GM10847 (cell line): ENCODE data around the gene CRISPLD2.

ENCODE experiments used
- POLR2A ChIP-seq: IDR thresholded peaks from 2 replicates; pipeline ENCODE4 v1.6.1; 2011; ENCODE audit not compliant: insufficient read length; ENCODE audit errors: extremely low read depth

Gene CRISPLD2

GRCh38 chr16:84791501-84791900 is 28.3 kb upstream of the CRISPLD2 start:
- no peak for TF ChIP-seq POLR2A

- no peak for TF ChIP-seq POLR2A
Measured at GRCh38 chr16:84794186-84794585, 25.6 kb upstream of the CRISPLD2 start.

GRCh38 chr16:84794626-84795025 is 25.2 kb upstream of the CRISPLD2 start:
- TF ChIP-seq POLR2A: no peak

DNA sequence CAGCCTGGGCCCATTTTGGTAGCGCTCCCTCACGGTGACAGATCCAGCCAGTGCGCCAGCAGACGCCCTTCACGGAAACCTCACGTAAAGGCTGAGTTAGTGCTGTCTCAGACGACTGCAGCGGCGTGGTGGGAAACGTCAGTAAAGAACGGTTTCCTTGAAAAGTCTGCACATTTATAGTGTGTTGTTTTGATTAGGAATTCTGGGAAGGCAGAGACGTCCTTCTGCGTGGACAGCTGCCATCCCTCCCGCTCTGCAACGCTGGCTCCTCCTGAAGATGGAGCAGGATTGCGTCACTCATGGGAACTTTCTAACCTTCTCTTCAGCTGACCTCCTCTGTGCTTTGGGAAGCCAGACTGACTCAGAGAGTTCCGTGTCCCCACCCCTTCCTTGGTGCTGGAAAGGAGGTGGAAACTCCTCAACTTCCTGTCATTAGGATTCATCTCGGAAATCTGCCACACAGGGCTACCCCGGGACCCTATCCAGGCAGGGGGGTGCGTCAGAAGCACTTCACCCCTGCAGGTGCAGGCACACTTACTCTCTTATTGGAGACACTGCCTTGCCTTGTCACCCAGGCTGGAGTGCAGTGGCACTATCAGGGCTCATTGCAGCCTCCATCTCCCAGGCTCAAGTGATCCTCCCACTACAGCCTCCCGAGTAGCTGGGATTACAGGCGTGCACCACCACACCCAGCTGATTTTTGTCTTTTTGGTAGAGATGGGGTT is 24.3 kb upstream of the CRISPLD2 start:
- no peak for TF ChIP-seq POLR2A

- TF ChIP-seq POLR2A: no peak
Measured at GRCh38 chr16:84800158-84800978, 19.4 kb upstream of the CRISPLD2 start.

DNA sequence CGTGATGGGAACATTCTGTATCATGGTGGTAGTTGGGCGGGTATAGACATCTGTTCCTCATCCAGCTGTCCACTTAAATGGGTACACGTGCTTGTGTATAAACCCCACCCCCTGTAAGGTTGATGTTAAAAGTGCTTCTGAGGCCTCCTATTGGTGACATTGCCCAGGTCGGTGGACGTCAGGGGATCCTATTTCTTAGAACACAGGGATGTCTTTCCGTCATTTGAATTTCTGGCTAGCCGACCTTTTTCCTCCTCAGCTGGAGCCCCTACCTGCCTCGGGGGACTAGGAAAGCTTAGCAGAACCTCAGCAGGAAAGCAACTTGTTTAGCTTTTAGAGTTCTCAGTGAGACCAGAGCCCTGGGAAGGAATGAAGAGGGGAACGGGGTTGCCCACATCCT is 16.6 kb upstream of the CRISPLD2 start:
- no peak for TF ChIP-seq POLR2A

DNA sequence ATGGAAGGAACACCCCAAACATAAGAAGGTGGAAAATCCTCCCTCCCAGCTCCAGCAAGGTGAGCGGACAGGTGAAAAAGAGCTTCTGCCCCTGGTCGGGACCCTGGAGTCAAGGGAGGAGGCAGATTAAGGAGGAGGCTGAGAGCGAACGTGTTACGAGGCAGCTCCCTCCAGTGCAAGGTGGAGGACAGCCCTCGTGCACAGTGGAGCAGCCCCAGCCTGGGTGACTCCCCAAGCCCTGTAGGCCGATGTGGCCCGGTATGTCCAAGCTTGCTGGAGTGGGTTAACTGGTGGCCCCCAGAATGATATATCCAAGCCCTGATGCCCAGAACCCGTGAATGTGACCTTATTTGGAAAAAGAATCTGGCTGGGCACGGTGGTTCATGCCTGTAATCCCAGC is 15.5 kb upstream of the CRISPLD2 start:
- TF ChIP-seq POLR2A: no peak

GRCh38 chr16:84806256-84806889 is 13.4 kb upstream of the CRISPLD2 start:
- no peak for TF ChIP-seq POLR2A

- TF ChIP-seq POLR2A: no peak
Measured at GRCh38 chr16:84806890-84807258, 12.9 kb upstream of the CRISPLD2 start.

DNA sequence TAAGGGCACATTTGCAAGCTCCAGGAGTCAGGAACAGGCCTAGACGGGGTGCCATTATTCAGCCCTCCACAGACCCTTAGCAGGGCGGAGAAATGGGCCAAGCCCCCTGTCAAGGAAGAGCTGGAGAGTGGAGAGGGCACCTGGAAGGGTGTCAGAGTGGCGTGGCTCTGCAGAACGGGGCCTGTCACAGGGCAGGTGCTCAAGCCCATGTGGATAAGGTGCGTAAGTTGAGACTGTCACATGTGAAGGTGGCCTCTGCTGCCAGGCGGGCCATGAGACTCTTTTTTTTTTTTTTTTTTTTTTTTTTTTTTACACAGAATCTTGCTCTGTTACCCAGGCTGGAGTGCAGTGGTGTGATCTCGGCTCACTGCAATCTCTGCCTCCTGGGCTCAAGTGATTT is 12.0 kb upstream of the CRISPLD2 start:
- TF ChIP-seq POLR2A: no peak

DNA sequence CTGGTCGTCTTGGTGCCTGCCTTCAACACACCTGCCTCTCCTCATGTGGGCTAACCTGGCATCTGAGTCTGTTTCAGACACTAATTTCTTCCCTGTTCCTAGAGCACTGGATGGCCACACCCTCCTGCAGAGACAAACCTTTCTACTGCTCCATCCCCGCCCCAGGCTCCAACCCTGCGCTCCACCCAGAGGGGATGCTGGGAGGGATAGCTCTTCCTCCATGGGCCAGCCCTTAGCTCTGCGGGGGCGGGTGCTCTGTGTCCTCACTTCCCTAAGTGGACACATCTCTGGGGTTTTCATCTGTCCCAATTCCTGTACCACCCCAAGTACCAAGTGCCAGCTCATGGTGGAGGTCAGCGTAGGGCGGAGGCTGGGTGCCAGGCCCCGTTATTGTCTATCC is 11.0 kb upstream of the CRISPLD2 start:
- TF ChIP-seq POLR2A: no peak

DNA sequence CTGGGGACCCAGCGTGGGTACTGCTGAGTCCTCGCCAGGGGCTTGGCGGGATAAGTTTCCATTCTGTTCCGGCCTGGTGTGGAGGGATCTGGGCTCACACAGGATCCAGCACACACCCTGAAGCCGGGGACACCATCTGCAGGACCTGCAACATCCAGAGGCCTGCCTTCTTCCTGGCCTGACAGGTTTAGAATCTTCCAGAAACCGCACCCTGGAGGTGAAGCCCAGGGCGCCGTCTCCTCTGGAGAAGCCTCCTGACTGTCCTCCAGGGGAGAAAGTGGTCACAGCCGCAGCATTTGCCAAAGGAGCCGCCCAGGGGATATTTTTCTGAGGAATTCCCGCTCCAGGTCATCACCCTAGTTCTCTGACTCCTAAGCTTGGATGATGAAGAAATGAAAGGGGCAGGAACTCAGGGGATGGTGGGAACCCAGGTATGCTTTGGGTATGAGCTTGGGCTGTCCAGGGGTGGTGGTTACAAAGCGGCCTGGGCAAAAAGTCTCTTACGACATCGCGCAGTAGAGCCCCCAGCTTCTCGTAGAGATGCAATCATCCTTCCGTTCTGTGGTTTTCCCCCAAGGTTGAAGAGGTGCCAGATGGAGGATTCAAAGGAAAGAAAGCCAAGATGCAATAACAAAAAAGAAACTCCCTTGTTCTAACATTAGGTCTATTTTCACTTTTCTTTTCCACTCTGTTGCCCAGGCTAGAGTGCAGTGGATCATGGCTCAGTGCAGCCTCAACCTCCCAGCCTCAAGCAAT is 9.1 kb upstream of the CRISPLD2 start:
- TF ChIP-seq POLR2A: no peak

DNA sequence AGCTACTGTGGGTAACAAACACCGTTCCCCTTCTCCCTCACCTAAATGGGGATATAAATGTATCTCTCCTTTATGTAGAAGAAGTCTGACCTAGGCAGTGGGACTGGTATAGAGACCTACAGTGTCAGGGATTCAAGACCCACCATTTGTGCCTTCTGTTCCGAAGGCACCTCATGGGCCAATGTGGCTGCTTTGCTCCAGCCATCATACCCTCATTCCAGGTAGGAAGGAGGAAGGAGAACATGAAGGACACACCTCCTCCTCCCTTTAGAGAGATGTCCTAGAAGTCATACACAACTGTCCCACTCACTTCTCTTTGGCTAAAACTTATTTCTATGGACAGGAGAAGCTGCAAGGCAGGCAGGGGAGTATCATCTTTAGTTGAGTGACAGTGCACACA is 8.3 kb upstream of the CRISPLD2 start:
- no peak for TF ChIP-seq POLR2A

- TF ChIP-seq POLR2A: no peak
Measured at GRCh38 chr16:84813141-84813934, 6.4 kb upstream of the CRISPLD2 start.

DNA sequence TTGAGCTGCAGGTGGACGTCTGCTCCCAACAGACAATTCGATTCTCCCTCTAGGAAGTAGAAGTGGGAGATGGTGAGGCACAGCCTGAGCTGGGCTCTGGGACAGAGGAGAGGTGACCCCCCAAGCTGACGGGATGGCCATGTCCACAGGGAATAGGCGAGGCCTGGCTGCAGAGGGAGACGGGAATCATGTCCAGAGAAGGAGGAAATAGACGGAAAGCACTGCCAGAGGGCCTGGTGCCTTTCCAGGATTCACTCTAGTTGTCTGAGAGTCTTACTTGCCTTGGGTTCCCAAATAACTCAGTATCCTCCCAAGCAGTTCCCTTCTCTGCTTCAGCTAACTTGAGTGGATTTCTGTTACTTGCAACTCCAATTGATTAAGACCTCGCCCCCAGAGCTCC is 4.3 kb upstream of the CRISPLD2 start:
- no peak for TF ChIP-seq POLR2A
